ENCODE data around the gene SDC4. TPM values are rescaled to one million over a fixed set of nuclear protein-coding genes. Genes with fewer than 3 reads are reported as not detected.

SDC4 gene
- polyA plus RNA-seq, 1 of the 3 experiments (the other 2 are of a cell fraction): 131 TPM

GRCh38 chr20:45323731-45324130 is 24.5 kb downstream of the SDC4 start:
- H3K9me2 ChIP-seq: no peaks in the 10 kb centered on the region
- CTCF ChIA-PET: interaction anchor here (1.3 to 9.8 kb wide), 6 partner anchors 16 to 128 kb away, joined by 3 to 122 read pairs (median 30); partner anchors contain the start of gene SYS1
- H3K27ac ChIP-seq (ENCODE audit: low read depth in 2 of 2, low read length in 1 of 2): no peak overlapping the region
- H3K4me2 ChIP-seq: no peak overlapping the region
- POLR2A ChIA-PET: no interaction called here
- H4K20me1 ChIP-seq (ENCODE audit: insufficient read depth): no peaks in the 10 kb centered on the region
- no peak overlapping the region for H3K9ac ChIP-seq
- no peaks in the 10 kb centered on the region for H3K9me3 ChIP-seq
- TF ChIP-seq NFIC (IDR thresholded peaks at IDR 0.05; ENCODE audit: borderline replicate concordance): no peak
- TF ChIP-seq RFX5 (IDR thresholded peaks at IDR 0.05; ENCODE audit: low read length): no peak
- TF ChIP-seq MAX (IDR thresholded peaks at IDR 0.05; ENCODE audit: low read depth): no peak
- no peak for TF ChIP-seq PBX3 (IDR thresholded peaks at IDR 0.05)
- TF ChIP-seq EP300 (IDR thresholded peaks at IDR 0.05; ENCODE audit: borderline replicate concordance in 1 of 2, low read depth in 1 of 2, low read length in 1 of 2): no peak
- TF ChIP-seq TEAD4 (IDR thresholded peaks at IDR 0.05; ENCODE audit: borderline replicate concordance, insufficient read depth): no peak
- TF ChIP-seq FOXM1 (IDR thresholded peaks at IDR 0.05; ENCODE audit: low read depth): no peak
- no peak for TF ChIP-seq USF1 (IDR thresholded peaks at IDR 0.05; ENCODE audit: borderline replicate concordance, low read depth)
- no peak for TF ChIP-seq GABPA (IDR thresholded peaks at IDR 0.05; ENCODE audit: low read depth)
- TF ChIP-seq RCOR1 (IDR thresholded peaks at IDR 0.05; ENCODE audit: low read length): no peak
- TF ChIP-seq FOXJ3 (CRISPR knock-in tag; IDR thresholded peaks at IDR 0.05): no peak
- TF ChIP-seq CHD2 (IDR thresholded peaks at IDR 0.05; ENCODE audit: low read length, partially characterized antibody): no peak
- TF ChIP-seq ZBTB33 (IDR thresholded peaks at IDR 0.05; ENCODE audit: borderline replicate concordance, low read depth): no peak
- TF ChIP-seq JUND (IDR thresholded peaks at IDR 0.05): no peak
- TF ChIP-seq MEF2A (IDR thresholded peaks at IDR 0.05; ENCODE audit: borderline replicate concordance, low read depth): no peak
- TF ChIP-seq TAF1 (IDR thresholded peaks at IDR 0.05; ENCODE audit: borderline replicate concordance, low read depth, low read length): no peak
- no peak for TF ChIP-seq EZH2phosphoT487 (IDR thresholded peaks at IDR 0.05; ENCODE audit: borderline replicate concordance, low read depth)
- H3K79me2 ChIP-seq (ENCODE audit: insufficient read depth): no peaks in the 10 kb centered on the region
- no peak for DNase-seq
- no peak overlapping the region for H2AFZ ChIP-seq (ENCODE audit: low read depth)
- H3K27me3 ChIP-seq (ENCODE audit: insufficient read depth): no peaks in the 10 kb centered on the region
- H3K4me1 ChIP-seq (ENCODE audit: control insufficient read depth in 1 of 2, insufficient read depth in 2 of 2, low read depth in 1 of 2, low read length in 1 of 2): peaks cover 0 to 8% of the 10 kb centered on the region in 2 experiments; a peak in 1 of 4 replicates
- peaks cover 4% of the 10 kb centered on the region for H3F3A ChIP-seq (replicated peaks; ENCODE audit: insufficient read depth)
- peaks cover 7 to 22% of the 10 kb centered on the region in 2 experiments for H3K36me3 ChIP-seq (replicated peaks in 1 of 2; ENCODE audit: control insufficient read depth in 1 of 2, insufficient read depth in 2 of 2, low read length in 1 of 2)
- H3K4me3 ChIP-seq (ENCODE audit: low read depth in 2 of 2, low read length in 1 of 2): no peak overlapping the region
